Parathyroid adenoma (tissue), 2 donors: ENCODE data around the gene PBX4.

Source experiments
- H2AFZ ChIP-seq: fragments of 300-600 bp; sonication (generic); one replicate; pipeline ENCODE4 v1.7.0; 2017; ENCODE audit warnings: antibody characterized with exemption, mild to moderate bottlenecking
- H3K27ac ChIP-seq: fragments of 300-600 bp; sonication (generic); one replicate; pipeline ENCODE4 v1.7.0; 2017
- H3K27me3 ChIP-seq: fragments of 300-600 bp; sonication (generic); one replicate; pipeline ENCODE4 v1.7.0; 2017; ENCODE audit warnings: low read length; ENCODE audit not compliant: control insufficient read depth, insufficient read depth
- H3K36me3 ChIP-seq: fragments of 300-600 bp; sonication (generic); one replicate; pipeline ENCODE4 v1.7.0; 2017; ENCODE audit warnings: low read length; ENCODE audit not compliant: control insufficient read depth, insufficient read depth
- H3K4me1 ChIP-seq: fragments of 300-600 bp; sonication (generic); one replicate; pipeline ENCODE4 v1.7.0; 2017; ENCODE audit warnings: control low read depth
- H3K4me2 ChIP-seq: fragments of 300-600 bp; sonication (generic); one replicate; pipeline ENCODE4 v1.7.0; 2017; ENCODE audit warnings: low read length
- H3K4me3 ChIP-seq: fragments of 300-600 bp; sonication (generic); one replicate; pipeline ENCODE4 v1.7.0; 2017; ENCODE audit warnings: low read depth, low read length
- H3K79me2 ChIP-seq: fragments of 300-600 bp; sonication (generic); one replicate; pipeline ENCODE4 v1.7.0; 2017; ENCODE audit warnings: control low read depth
- H3K9ac ChIP-seq: fragments of 300-600 bp; sonication (generic); one replicate; pipeline ENCODE4 v1.7.0; 2017; ENCODE audit warnings: mild to moderate bottlenecking
- H3K9me3 ChIP-seq: fragments of 300-600 bp; sonication (generic); one replicate; pipeline ENCODE4 v1.7.0; 2017; ENCODE audit warnings: low read length; ENCODE audit not compliant: control insufficient read depth
- TF ChIP-seq, protein P1 (sequence below): fragments of 300-600 bp; sonication (generic); IDR thresholded peaks from one replicate; pipeline ENCODE4 v1.7.0; 2017; ENCODE audit warnings: antibody characterized with exemption, mild to moderate bottlenecking
- donor health status: primary hyperparathyroidism.

The PBX4 gene

GRCh38 chr19:19550972-19551852, 67.3 kb downstream of the PBX4 start:
- no peaks in the 10 kb centered on the region for H3K4me1 ChIP-seq
- no peaks in the 10 kb centered on the region for H3K27me3 ChIP-seq
- H3K36me3 ChIP-seq, result no peaks in the 10 kb centered on the region
- no peaks in the 10 kb centered on the region for H3K79me2 ChIP-seq
- H3K4me2 ChIP-seq, result no peak overlapping the region
- TF ChIP-seq, protein P1, sequence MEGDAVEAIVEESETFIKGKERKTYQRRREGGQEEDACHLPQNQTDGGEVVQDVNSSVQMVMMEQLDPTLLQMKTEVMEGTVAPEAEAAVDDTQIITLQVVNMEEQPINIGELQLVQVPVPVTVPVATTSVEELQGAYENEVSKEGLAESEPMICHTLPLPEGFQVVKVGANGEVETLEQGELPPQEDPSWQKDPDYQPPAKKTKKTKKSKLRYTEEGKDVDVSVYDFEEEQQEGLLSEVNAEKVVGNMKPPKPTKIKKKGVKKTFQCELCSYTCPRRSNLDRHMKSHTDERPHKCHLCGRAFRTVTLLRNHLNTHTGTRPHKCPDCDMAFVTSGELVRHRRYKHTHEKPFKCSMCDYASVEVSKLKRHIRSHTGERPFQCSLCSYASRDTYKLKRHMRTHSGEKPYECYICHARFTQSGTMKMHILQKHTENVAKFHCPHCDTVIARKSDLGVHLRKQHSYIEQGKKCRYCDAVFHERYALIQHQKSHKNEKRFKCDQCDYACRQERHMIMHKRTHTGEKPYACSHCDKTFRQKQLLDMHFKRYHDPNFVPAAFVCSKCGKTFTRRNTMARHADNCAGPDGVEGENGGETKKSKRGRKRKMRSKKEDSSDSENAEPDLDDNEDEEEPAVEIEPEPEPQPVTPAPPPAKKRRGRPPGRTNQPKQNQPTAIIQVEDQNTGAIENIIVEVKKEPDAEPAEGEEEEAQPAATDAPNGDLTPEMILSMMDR, result no peak
- H3K4me3 ChIP-seq, result no peak overlapping the region
- no peak overlapping the region for H3K27ac ChIP-seq
- no peak overlapping the region for H3K9ac ChIP-seq
- H3K9me3 ChIP-seq, result no peaks in the 10 kb centered on the region
- no peak overlapping the region for H2AFZ ChIP-seq

- no peaks in the 10 kb centered on the region for H3K4me1 ChIP-seq
- TF ChIP-seq, protein P1, result no peak
- no peak overlapping the region for H3K27ac ChIP-seq
- no peak overlapping the region for H3K4me2 ChIP-seq
- no peak overlapping the region for H3K9ac ChIP-seq
- H3K27me3 ChIP-seq, result no peaks in the 10 kb centered on the region
- no peak overlapping the region for H2AFZ ChIP-seq
- no peak overlapping the region for H3K4me3 ChIP-seq
- H3K79me2 ChIP-seq, result no peaks in the 10 kb centered on the region
- H3K36me3 ChIP-seq, result no peaks in the 10 kb centered on the region
- no peaks in the 10 kb centered on the region for H3K9me3 ChIP-seq
These were observed 68.0 kb downstream of the PBX4 start for GRCh38 chr19:19550485-19550929.

DNA sequence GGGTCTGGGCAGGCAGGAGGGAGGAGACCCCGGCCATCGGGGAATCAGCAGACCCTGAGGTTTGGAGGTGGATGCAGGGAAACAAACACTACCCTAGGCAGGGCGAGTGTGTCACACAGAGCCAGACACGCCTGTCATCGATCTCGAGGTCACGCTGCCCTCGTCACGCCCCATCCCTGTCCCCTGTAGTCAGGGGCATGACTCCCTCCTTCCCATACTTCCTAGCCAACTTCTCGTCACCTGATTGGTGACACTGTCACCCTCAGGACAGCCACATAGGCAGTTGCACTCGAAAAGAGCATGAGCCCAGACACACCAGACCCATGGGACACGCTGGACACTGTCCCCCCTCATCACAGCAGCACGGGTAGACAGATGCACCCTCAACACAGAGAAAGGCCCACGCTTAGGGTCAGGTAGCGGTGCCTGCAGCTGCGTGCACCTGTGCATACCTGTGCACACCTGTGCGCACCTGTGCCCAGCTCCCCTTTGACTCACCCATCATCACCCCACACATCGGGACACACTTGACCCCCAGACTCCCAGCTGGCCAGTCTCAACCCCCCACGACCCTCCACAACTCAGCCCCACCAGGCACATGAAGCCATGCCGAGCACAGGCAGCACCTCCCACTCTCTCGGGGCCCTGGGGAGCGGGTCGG, 68.6 kb downstream of the PBX4 start:
- no peaks in the 10 kb centered on the region for H3K27me3 ChIP-seq
- H3K4me3 ChIP-seq, result no peak overlapping the region

DNA sequence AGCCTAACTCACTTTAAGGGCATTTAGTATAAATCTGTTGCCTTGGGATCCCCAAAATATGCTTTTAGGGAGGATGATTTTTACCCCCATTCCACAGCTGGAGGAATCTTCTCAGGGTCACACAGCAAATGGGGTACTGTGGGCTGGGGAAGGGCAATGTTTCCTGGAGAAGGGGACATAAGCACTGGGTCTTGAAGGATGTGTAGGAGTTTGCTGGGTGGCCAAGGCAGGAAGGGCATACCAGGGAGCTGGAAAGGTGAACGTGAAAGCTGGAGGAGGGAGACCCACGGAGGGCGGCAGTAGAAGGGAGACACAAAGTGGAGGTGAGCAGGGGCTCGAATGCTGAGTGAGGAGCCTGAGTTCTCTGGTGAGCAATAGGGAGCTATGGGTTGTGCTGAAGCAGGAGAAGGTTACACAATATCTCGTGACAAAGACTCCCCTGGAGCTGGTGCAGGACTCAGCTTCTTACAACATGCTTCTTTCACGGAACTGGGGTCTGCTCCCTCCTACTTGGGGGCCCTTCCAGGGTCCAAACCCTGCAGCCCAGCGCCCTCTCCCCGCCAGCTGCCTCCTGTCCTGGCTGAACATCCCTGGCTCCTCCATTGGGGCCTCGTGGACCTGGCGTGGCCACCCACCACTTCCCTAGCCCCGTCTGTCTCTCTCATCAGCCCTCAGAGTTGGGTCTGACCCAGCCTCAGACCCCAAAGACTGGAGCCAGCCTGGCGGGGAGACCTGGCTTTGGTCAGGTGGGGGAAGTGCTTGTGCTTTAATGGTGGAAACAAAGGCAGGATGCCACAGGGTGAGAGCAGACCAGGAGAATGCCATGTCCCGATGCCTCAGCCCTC, 69.3 kb downstream of the PBX4 start:
- no peaks in the 10 kb centered on the region for H3K27me3 ChIP-seq
- H3K36me3 ChIP-seq, result no peaks in the 10 kb centered on the region
- no peak overlapping the region for H3K9ac ChIP-seq

More for the DNA sequence above, 68.6 kb downstream of the PBX4 start:
- no peaks in the 10 kb centered on the region for H3K79me2 ChIP-seq
- no peaks in the 10 kb centered on the region for H3K9me3 ChIP-seq
- no peaks in the 10 kb centered on the region for H3K4me1 ChIP-seq
- H3K4me2 ChIP-seq, result no peak overlapping the region
- no peaks in the 10 kb centered on the region for H3K36me3 ChIP-seq
- TF ChIP-seq, protein P1, result no peak
- H3K9ac ChIP-seq, result no peak overlapping the region
- H3K27ac ChIP-seq, result no peak overlapping the region
- no peak overlapping the region for H2AFZ ChIP-seq

More for the DNA sequence above, 69.3 kb downstream of the PBX4 start:
- Histone ChIP-seq H3K27ac (no peak overlapping the region), H3K4me2 (no peak overlapping the region), H2AFZ (no peak overlapping the region), H3K4me1 (no peaks in the 10 kb centered on the region), H3K79me2 (no peaks in the 10 kb centered on the region), H3K4me3 (no peak overlapping the region), H3K9me3 (no peaks in the 10 kb centered on the region)
- TF ChIP-seq, protein P1, result no peak
